Stimulated activated CD8-positive, alpha-beta memory T cell treated with anti-CD3 and anti-CD28 coated beads, Interleukin-4, amount 100 ng/mL, for 24 hours (primary cell): ENCODE data around the gene GLRA3.

ENCODE experiments used
- DNase-seq: peaks from one replicate; pipeline ENCODE4 v3.0.0-alpha.2; 2020; ENCODE audit warnings: low read depth

The GLRA3 gene

GRCh38 chr4:174592985-174593335 lies 236.1 kb downstream of the GLRA3 start:
- DNase-seq, result no peak

- no peak for DNase-seq
Observed at GRCh38 chr4:174592256-174592984, 236.6 kb downstream of the GLRA3 start.

- no peak for DNase-seq
Observed at GRCh38 chr4:174591243-174592021, 237.6 kb downstream of the GLRA3 start.

- DNase-seq, result no peak
Observed at GRCh38 chr4:174590336-174590735, 238.7 kb downstream of the GLRA3 start.
